ENCODE data around the gene SRCAP.

Gene SRCAP

DNA sequence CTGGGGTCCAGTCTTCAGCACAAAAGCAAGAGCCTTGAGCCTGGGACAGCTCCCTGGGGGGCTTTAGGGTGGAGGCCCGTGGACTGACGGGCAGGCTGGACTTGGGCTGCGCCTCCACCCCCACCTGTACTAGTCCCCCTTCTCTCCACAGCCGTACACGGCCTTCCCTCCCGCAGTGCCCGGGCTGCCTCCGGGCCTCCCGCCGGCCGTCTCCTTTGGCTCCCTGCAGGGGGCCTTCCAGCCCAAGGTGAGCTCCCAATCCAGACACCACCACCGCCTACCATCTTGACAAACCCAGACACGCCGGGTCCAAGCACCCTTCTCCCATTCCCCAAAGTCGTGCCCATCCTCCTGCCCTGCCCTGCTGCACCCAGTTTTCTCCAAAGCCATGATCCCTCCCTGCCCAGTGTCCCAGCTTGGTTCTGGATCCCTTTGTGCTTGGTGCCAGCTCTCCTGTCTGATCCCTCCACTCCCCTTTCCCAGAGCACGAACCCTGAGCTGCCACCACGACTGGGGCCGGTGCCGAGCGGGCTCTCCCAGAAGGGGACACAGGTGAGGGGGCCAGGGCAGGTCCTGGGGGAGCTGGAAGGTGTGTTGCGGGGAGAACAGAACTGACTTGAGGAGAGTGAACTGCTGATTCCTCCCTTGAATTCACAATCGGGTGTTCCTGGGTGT is 33.7 kb upstream of the SRCAP start:
- no peak for FAIRE-seq
- TF ChIP-seq POLR2AphosphoS5 (IDR thresholded peaks at IDR 0.05; ENCODE audit: low read depth, low read length) (no peak), POLR2A (IDR thresholded peaks at IDR 0.05; ENCODE audit: low read depth, low read length) (no peak), TAF1 (IDR thresholded peaks at IDR 0.05; ENCODE audit: borderline replicate concordance, low read depth, low read length) (no peak)
- DNase-seq (ENCODE audit: insufficient read length): no peak

DNA sequence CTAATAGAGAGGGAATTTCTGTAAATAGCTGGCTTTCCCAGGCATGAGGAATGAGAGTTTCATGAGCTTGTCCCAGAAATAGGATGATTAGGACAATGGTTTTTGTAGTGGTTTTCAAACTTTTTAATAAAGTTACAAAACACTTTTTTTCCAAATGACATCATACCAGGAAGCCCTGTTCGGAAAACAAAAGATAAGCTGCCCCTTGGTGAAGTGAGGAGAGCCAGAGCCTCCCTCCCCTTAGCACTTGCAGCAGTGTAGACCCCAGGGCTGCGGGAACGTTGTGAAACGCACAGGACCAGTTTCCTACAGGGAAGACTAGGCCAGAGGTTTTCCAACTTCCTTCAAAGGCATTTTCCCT is 33.2 kb upstream of the SRCAP start:
- DNase-seq (ENCODE audit: insufficient read length) (no peak), FAIRE-seq (no peak)
- no peak for TF ChIP-seq POLR2AphosphoS5 (IDR thresholded peaks at IDR 0.05; ENCODE audit: low read depth, low read length)
- TF ChIP-seq POLR2A (IDR thresholded peaks at IDR 0.05; ENCODE audit: low read depth, low read length): no peak
- TF ChIP-seq TAF1 (IDR thresholded peaks at IDR 0.05; ENCODE audit: borderline replicate concordance, low read depth, low read length): no peak

GRCh38 chr16:30666681-30667080 is 32.3 kb upstream of the SRCAP start:
- FAIRE-seq: no peak
- TF ChIP-seq TAF1 (IDR thresholded peaks at IDR 0.05; ENCODE audit: borderline replicate concordance, low read depth, low read length) (no peak), POLR2A (IDR thresholded peaks at IDR 0.05; ENCODE audit: low read depth, low read length) (no peak)
- no peak for DNase-seq (ENCODE audit: insufficient read length)

- no peak for TF ChIP-seq POLR2A (IDR thresholded peaks at IDR 0.05; ENCODE audit: low read depth, low read length)
- no peak for TF ChIP-seq TAF1 (IDR thresholded peaks at IDR 0.05; ENCODE audit: borderline replicate concordance, low read depth, low read length)
- no peak for TF ChIP-seq POLR2AphosphoS5 (IDR thresholded peaks at IDR 0.05; ENCODE audit: low read depth, low read length)
- DNase-seq (ENCODE audit: insufficient read length) (no peak), FAIRE-seq (no peak)
Observed at GRCh38 chr16:30667361-30667905, 31.5 kb upstream of the SRCAP start.

- FAIRE-seq (no peak), DNase-seq (ENCODE audit: insufficient read length) (no peak)
- no peak; the same call in 1 of the 2 replicates for TF ChIP-seq POLR2AphosphoS5 (IDR thresholded peaks at IDR 0.05; ENCODE audit: low read depth, low read length)
- no peak for TF ChIP-seq POLR2A (IDR thresholded peaks at IDR 0.05; ENCODE audit: low read depth, low read length)
- no peak for TF ChIP-seq TAF1 (IDR thresholded peaks at IDR 0.05; ENCODE audit: borderline replicate concordance, low read depth, low read length)
Observed at GRCh38 chr16:30668393-30668792, 30.6 kb upstream of the SRCAP start.

DNA sequence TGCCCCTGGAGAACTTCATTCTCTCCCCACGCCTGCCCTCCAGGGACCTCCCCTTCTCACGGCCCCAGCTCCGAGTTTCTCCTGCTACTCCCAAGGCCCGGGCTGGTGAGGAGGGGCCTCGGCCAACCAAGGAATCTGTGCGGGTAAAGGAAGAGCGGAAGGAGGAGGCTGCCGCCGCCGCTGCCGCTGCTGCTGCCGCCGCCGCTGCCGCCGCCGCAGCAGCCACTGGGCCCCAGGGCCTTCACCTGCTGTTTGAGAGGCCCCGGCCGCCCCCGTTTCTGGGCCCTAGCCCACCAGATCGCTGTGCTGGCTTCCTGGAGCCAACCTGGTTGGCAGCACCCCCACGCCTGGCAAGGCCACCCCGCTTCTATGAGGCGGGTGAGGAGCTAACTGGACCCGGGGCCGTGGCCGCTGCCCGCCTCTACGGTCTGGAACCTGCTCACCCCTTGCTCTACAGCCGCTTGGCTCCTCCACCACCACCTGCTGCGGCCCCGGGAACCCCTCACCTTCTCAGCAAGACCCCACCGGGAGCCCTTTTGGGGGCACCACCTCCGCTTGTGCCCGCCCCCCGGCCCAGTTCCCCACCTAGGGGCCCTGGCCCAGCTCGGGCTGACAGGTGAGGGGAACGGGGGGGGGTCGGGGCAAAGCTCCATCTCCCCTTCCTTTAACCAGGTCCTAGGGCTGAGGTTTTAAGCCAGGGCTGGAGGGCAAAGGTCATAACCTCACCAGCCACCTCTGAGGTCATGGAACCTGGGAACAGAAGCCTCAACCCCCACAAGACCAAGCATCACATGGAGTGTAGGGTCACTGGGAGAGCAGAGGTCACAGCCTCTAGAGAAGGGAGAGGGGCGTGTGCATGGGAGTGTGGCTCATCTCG is 29.7 kb upstream of the SRCAP start:
- DNase-seq (ENCODE audit: insufficient read length) (no peak), FAIRE-seq (no peak)
- no peak for TF ChIP-seq TAF1 (IDR thresholded peaks at IDR 0.05; ENCODE audit: borderline replicate concordance, low read depth, low read length)
- no peak; the same call in 1 of the 2 replicates for TF ChIP-seq POLR2A (IDR thresholded peaks at IDR 0.05; ENCODE audit: low read depth, low read length)
- TF ChIP-seq POLR2AphosphoS5 (IDR thresholded peaks at IDR 0.05; ENCODE audit: low read depth, low read length): no peak; the same call in 1 of the 2 replicates

GRCh38 chr16:30669903-30670824 is 28.8 kb upstream of the SRCAP start:
- TF ChIP-seq POLR2AphosphoS5 (IDR thresholded peaks at IDR 0.05; ENCODE audit: low read depth, low read length) (peak; percentile 58; the same call in 1 of the 2 replicates), POLR2A (IDR thresholded peaks at IDR 0.05; ENCODE audit: low read depth, low read length) (no peak; the same call in none of the 2 replicates), TAF1 (IDR thresholded peaks at IDR 0.05; ENCODE audit: borderline replicate concordance, low read depth, low read length) (no peak)
- no peak for FAIRE-seq
- DNase-seq (ENCODE audit: insufficient read length): no peak

DNA sequence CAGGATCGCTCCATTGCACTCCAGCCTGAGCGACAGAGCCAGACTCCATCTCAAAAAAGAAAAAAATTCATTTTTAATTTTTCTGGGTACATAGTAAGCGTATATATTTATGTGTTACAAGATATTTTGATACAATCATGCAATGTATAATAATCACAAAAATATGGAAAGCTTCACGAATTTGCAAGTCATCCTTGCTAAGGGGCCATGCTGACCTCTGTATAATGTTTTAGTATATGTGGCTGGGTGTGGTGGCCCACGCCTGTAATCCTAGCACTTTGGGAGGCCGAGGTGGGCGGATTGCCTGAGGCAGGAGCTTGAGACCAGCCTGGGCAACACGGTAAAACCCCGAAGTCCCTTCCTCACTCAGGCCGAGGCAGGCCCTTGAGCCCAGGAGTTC is 23.8 kb upstream of the SRCAP start:
- DNase-seq (ENCODE audit: insufficient read length) (no peak), FAIRE-seq (no peak)
- TF ChIP-seq POLR2AphosphoS5 (IDR thresholded peaks at IDR 0.05; ENCODE audit: low read depth, low read length) (no peak), POLR2A (IDR thresholded peaks at IDR 0.05; ENCODE audit: low read depth, low read length) (no peak), TAF1 (IDR thresholded peaks at IDR 0.05; ENCODE audit: borderline replicate concordance, low read depth, low read length) (no peak)

DNA sequence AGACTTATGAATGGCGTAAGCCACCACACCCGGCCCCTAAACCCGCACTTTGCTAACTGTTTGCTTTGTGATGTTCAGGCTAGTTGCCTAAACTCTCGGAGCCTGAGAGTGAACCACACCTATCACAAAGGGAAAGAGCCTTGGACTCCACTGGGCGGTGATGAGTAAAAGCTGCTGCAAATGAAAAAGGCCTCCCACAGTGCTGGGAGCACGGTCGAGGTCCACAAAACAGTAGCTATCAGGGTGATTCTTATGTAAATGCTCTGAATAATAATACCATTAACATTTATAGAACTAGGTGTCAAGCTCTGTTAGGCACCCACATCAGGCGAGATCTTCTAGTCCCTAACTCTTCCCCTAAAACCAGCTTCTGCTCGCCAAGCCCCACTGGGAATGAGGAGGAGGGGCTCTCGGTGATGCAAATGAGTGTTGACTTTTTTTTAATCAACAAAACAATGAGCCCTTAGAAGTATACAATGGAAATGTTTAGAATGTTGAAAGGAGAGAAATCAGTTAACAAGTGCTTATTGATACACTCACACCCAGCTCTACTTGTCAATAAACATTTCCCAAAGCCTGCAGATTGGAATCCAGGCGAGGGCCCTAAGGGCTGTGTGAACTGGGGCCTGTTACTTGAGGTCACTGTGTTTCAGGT is 20.9 kb upstream of the SRCAP start:
- DNase-seq (ENCODE audit: insufficient read length) (no peak), FAIRE-seq (no peak)
- TF ChIP-seq POLR2A (IDR thresholded peaks at IDR 0.05; ENCODE audit: low read depth, low read length) (no peak), POLR2AphosphoS5 (IDR thresholded peaks at IDR 0.05; ENCODE audit: low read depth, low read length) (no peak), TAF1 (IDR thresholded peaks at IDR 0.05; ENCODE audit: borderline replicate concordance, low read depth, low read length) (no peak)

DNA sequence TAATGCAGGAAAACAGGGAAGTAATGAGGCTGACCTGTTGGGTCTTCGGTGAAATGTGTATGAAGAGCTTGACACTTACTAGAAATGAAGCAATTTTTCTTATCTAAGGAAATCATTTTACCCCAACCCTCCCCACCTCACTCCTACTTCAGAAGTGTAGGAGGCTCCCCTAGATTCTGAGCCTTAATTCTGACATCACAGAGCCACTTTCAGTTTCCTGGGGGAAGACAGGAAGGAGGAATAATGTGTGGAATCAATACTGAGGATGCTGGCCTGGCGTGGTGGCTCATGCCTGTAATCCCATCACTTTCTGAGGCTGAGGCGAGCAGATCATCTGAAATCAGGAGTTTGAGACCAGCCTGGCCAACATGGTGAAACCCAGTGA is 20.4 kb upstream of the SRCAP start:
- DNase-seq (ENCODE audit: insufficient read length) (no peak), FAIRE-seq (no peak)
- no peak for TF ChIP-seq POLR2A (IDR thresholded peaks at IDR 0.05; ENCODE audit: low read depth, low read length)

All from GM12892 (cell line).